Endothelial cell of umbilical vein (primary cell): ENCODE data around the gene DGLUCY. TPM values are rescaled to one million over a fixed set of nuclear protein-coding genes. Genes with fewer than 3 reads are reported as not detected.

Experiments used
- BruUV-seq: library from RNA; stranded (reverse); fragments of 400-500 nt; replicated peaks from 2 replicates; lab custom pipeline; 2021; lab: Mats Ljungman, UMichigan
- CTCF ChIA-PET: fragments of 300-600, 350-600 bp; sonication (Branson Sonifier 250); formaldehyde crosslinking; loops from one replicate; lab custom pipeline; 2021; ENCODE audit warnings: antibody characterized with exemption, inconsistent platforms; lab: Charles Lee
- POLR2A ChIA-PET: fragments of 300-600, 350-600 bp; sonication (Branson Sonifier 250); formaldehyde crosslinking; loops from one replicate; lab custom pipeline; 2021; ENCODE audit warnings: antibody characterized with exemption, inconsistent platforms; lab: Charles Lee
- DNase-seq: peaks from one replicate; pipeline ENCODE4 v3.0.0-alpha.2; 2011; ENCODE audit warnings: low read depth, low spot score
- FAIRE-seq: peaks from 2 replicates; lab custom pipeline; 2011; peaks lifted over from hg19 to GRCh38; lab: Jason Lieb, UNC
- H2AFZ ChIP-seq: 2 replicates; pipeline ENCODE4 v1.6.0; 2012; ENCODE audit warnings: low read depth, low read length, control low read depth, inconsistent platforms
- H3K27ac ChIP-seq: 2 replicates; pipeline ENCODE4 v1.5.1; 2011; ENCODE audit warnings: low read depth, mild to moderate bottlenecking, control low read depth, low read length, moderate library complexity; ENCODE audit not compliant: insufficient read depth
- H3K27me3 ChIP-seq, 2 experiments: 2 replicates each; pipeline versions ENCODE4 v1.6.0 to v1.6.1; 2011; ENCODE audit warnings: low read length in 2 of 2, mixed read lengths in 1 of 2; ENCODE audit not compliant: control insufficient read depth in 2 of 2, insufficient read depth in 2 of 2
- H3K36me3 ChIP-seq, 2 experiments: 2 replicates in 1 of 2; 3 replicates in 1 of 2; pipeline ENCODE4 v1.5.1; 2011; ENCODE audit warnings: low read length in 2 of 2, mild to moderate bottlenecking in 1 of 2, moderate library complexity in 1 of 2; ENCODE audit not compliant: control insufficient read depth in 2 of 2, insufficient read depth in 2 of 2; ENCODE audit errors: extremely low read depth in 1 of 2
- H3K4me1 ChIP-seq: 3 replicates; pipeline ENCODE4 v1.5.1; 2011; ENCODE audit warnings: mild to moderate bottlenecking, low read length; ENCODE audit not compliant: control insufficient read depth, insufficient read depth; ENCODE audit errors: extremely low read depth
- H3K4me2 ChIP-seq: 2 replicates; pipeline ENCODE4 v1.6.1; 2011; ENCODE audit warnings: low read length, control low read depth, mixed read lengths; ENCODE audit not compliant: insufficient read depth
- H3K4me3 ChIP-seq, 3 experiments: fragments of 200-600 bp in 1 of 3; sonication (generic), shearing (Covaris generic) in 1 of 3; replicated peaks in 1 of 3; 2 replicates each; pipeline ENCODE4 v1.5.1; 2011 to 2016; ENCODE audit warnings: control low read depth in 3 of 3, low read length in 3 of 3, mild to moderate bottlenecking in 2 of 3, inconsistent platforms in 1 of 3, low read depth in 1 of 3, moderate library complexity in 1 of 3; ENCODE audit not compliant: insufficient read depth in 1 of 3
- H3K79me2 ChIP-seq: 2 replicates; pipeline ENCODE4 v1.6.0; 2012; ENCODE audit warnings: low read length, inconsistent platforms; ENCODE audit not compliant: control insufficient read depth, insufficient read depth
- H3K9ac ChIP-seq: replicated peaks from 2 replicates; pipeline ENCODE3; 2011; ENCODE audit warnings: low read length, control low read depth; ENCODE audit not compliant: insufficient read depth; ENCODE audit errors: extremely low read depth
- H3K9me1 ChIP-seq: replicated peaks from 3 replicates; pipeline ENCODE4 v1.6.0; 2011; ENCODE audit warnings: mild to moderate bottlenecking, low read length; ENCODE audit not compliant: control insufficient read depth, insufficient read depth; ENCODE audit errors: extremely low read depth
- H3K9me3 ChIP-seq: replicated peaks from 2 replicates; pipeline ENCODE4 v1.5.1; 2012; ENCODE audit warnings: low read length, inconsistent platforms; ENCODE audit not compliant: control insufficient read depth, insufficient read depth
- H4K20me1 ChIP-seq: replicated peaks from 2 replicates; pipeline ENCODE3; 2011; ENCODE audit warnings: mild to moderate bottlenecking, low read length; ENCODE audit not compliant: control insufficient read depth, insufficient read depth; ENCODE audit errors: extremely low read depth
- EZH2 ChIP-seq: IDR thresholded peaks from 2 replicates; pipeline ENCODE4 v1.6.1; 2012; ENCODE audit warnings: borderline replicate concordance, low read depth, mild to moderate bottlenecking, moderate library complexity, low read length, inconsistent platforms; ENCODE audit not compliant: severe bottlenecking
- FOS ChIP-seq: IDR thresholded peaks from 2 replicates; pipeline ENCODE4 v1.6.1; 2011; ENCODE audit warnings: mild to moderate bottlenecking, low read length, moderate library complexity, borderline replicate concordance; ENCODE audit not compliant: insufficient read depth
- GATA2 ChIP-seq: IDR thresholded peaks from 2 replicates; pipeline ENCODE4 v1.7.0; 2011; ENCODE audit warnings: low read depth, mild to moderate bottlenecking, moderate library complexity, mixed read lengths, low read length; ENCODE audit not compliant: insufficient read length, insufficient read depth
- JUN ChIP-seq: IDR thresholded peaks from 2 replicates; pipeline ENCODE4 v1.6.1; 2011; ENCODE audit warnings: borderline replicate concordance, low read depth; ENCODE audit not compliant: insufficient read length, insufficient read depth
- MYC ChIP-seq: IDR thresholded peaks from one replicate; pipeline ENCODE4 v1.6.1; 2011; ENCODE audit warnings: mild to moderate bottlenecking, low read depth, low read length
- POLR2A ChIP-seq: IDR thresholded peaks from 2 replicates; pipeline ENCODE4 v1.6.1; 2012; ENCODE audit warnings: low read depth, mild to moderate bottlenecking, control low read depth, low read length
- POLR2AphosphoS5 ChIP-seq: IDR thresholded peaks from 2 replicates; pipeline ENCODE4 v1.6.1; 2012; ENCODE audit warnings: low read depth, mild to moderate bottlenecking, control low read depth, low read length, moderate library complexity; ENCODE audit not compliant: insufficient read depth
- dilution Hi-C: fragments of 300-500 bp; cut with MboI; formaldehyde crosslinking; loops from one replicate; pipeline ENCODE4 v1.15.0; 2019; ENCODE audit warnings: low sequenced_read_pairs; ENCODE audit not compliant: extremely low pct_ligation_motif_present
- intact Hi-C: fragments of 100-400 bp; cut with micrococcal nuclease; formaldehyde crosslinking; loops from one replicate; pipeline ENCODE4 v1.10.0; 2022
- polyA plus RNA-seq, 4 experiments: library from polyadenylated mRNA; depleted of rRNA in 3 of 4; stranded (reverse) in 3 of 4; unstranded in 1 of 4; fragments of >200 nt; gene quantifications; 2 replicates each; pipeline versions ENCODE4 v1.2.1 to v1.2.3, GENCODE V29; 2011 to 2012; ENCODE audit warnings: missing spikeins in 1 of 4
- total RNA-seq: library from RNA; stranded (reverse); gene quantifications from 2 replicates; pipeline ENCODE4 v1.2.3, GENCODE V29; 2021
- TF ChIP-seq, protein P1 (sequence below): IDR thresholded peaks from 2 replicates; pipeline ENCODE4 v1.6.1; 2011; ENCODE audit not compliant: insufficient read depth, insufficient read length
- TF ChIP-seq, protein P2 (sequence below), 2 donors: IDR thresholded peaks; 1 replicate in 1 of 2; 2 replicates in 1 of 2; pipeline ENCODE4 v1.5.1; 2011; ENCODE audit warnings: low read length in 2 of 2, mild to moderate bottlenecking in 2 of 2, moderate library complexity in 2 of 2, control low read depth in 1 of 2, inconsistent platforms in 1 of 2, low read depth in 1 of 2; ENCODE audit not compliant: insufficient read depth in 1 of 2; ENCODE audit errors: extremely low read depth in 1 of 2

Gene DGLUCY
- total and polyA plus RNA-seq, 2 donors (not counting 3 experiments of a cell fraction or from before 2014, with no cell fraction given), result 40.9 to 65.6 TPM

DNA sequence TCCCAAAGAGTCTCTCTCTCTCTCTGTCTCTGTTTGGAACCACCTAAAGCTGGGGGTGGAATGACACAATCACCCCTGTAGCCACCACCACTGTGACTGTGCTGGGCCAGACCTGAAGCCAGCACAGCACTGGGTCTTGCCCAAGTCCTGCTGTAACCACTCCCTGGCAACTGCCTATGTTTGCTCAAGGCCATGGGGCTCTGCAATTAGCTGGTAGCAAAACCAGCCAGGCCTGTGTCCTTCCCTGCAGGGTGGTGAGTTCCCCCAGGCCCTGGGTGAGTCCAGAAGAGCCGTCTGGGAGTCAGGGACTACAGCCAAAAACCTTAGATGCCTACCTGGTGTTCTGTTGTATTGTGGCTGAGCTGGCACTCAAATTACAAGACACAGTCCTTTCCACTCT is 50.8 kb downstream of the DGLUCY start:
- Histone ChIP-seq H3K4me3 (no peak overlapping the region), H3K27ac (no peak overlapping the region), H3K36me3 (peaks cover 6 to 46% of the 10 kb centered on the region in 2 experiments), H3K4me1 (no peaks in the 10 kb centered on the region), H3K4me2 (no peak overlapping the region), H2AFZ (no peak overlapping the region), H3K79me2 (no peaks in the 10 kb centered on the region), H3K27me3 (no peaks in the 10 kb centered on the region), H3K9me1 (no peaks in the 10 kb centered on the region), H3K9me3 (no peaks in the 10 kb centered on the region), H4K20me1 (no peaks in the 10 kb centered on the region), H3K9ac (no peak overlapping the region)
- CTCF ChIA-PET, result no interaction called here
- TF ChIP-seq JUN (no peak), FOS (no peak), EZH2 (no peak), POLR2A (no peak), POLR2AphosphoS5 (no peak)
- TF ChIP-seq, protein P1, sequence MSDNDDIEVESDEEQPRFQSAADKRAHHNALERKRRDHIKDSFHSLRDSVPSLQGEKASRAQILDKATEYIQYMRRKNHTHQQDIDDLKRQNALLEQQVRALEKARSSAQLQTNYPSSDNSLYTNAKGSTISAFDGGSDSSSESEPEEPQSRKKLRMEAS, result no peak
- no TSS peak for BruUV-seq
- POLR2A ChIA-PET, result no interaction called here
- no peak for DNase-seq
- intact Hi-C loops (no loop called here), dilution Hi-C loops (loop anchor here (10.0 kb wide), 1 partner anchor 260 kb away; no protein-coding TSS in a partner anchor)
- FAIRE-seq, result no peak

DNA sequence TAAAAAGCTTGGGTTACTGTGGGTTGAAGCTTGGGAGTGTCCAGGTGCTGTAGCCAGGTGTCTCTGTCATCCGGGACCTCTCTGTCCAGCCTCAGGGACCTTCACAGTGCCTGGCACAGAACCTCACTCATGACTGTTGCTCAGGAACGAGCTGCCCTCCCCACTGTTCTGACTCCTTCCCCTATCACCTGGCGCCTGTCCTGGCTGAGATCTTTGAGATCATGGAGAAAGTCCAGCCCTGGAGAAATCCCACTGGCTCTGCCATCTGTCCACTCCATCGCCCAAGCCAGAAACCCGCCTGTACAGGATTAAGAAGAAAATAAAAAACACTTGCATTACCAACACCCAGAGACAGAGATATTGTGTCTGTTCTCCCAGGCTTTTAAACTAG is 53.5 kb downstream of the DGLUCY start:
- no peaks in the 10 kb centered on the region for H3K4me1 ChIP-seq
- no peaks in the 10 kb centered on the region for H3K9me1 ChIP-seq
- ChIA-PET POLR2A (no interaction called here), CTCF (interaction anchor here (1.5 kb wide), 1 partner anchor 264 kb away, joined by 10 read pairs; no protein-coding TSS in a partner anchor)
- no peak overlapping the region for H3K4me2 ChIP-seq
- no peaks in the 10 kb centered on the region for H3K79me2 ChIP-seq
- H3K27me3 ChIP-seq, result no peaks in the 10 kb centered on the region
- no peaks in the 10 kb centered on the region for H3K9me3 ChIP-seq
- no peak overlapping the region for H3K4me3 ChIP-seq
- H4K20me1 ChIP-seq, result no peaks in the 10 kb centered on the region
- H3K36me3 ChIP-seq, result peaks cover 3 to 36% of the 10 kb centered on the region in 2 experiments
- DNase-seq (no peak), FAIRE-seq (no peak)
- H3K27ac ChIP-seq, result no peak overlapping the region
- no peak overlapping the region for H2AFZ ChIP-seq
- intact Hi-C loops, result no loop called here
- no peak overlapping the region for H3K9ac ChIP-seq
- BruUV-seq, result no TSS peak
- dilution Hi-C loops, result loop anchor here (10.0 kb wide), 1 partner anchor 263 kb away; no protein-coding TSS in a partner anchor
- TF ChIP-seq EZH2, result no peak
- TF ChIP-seq, protein P2, sequence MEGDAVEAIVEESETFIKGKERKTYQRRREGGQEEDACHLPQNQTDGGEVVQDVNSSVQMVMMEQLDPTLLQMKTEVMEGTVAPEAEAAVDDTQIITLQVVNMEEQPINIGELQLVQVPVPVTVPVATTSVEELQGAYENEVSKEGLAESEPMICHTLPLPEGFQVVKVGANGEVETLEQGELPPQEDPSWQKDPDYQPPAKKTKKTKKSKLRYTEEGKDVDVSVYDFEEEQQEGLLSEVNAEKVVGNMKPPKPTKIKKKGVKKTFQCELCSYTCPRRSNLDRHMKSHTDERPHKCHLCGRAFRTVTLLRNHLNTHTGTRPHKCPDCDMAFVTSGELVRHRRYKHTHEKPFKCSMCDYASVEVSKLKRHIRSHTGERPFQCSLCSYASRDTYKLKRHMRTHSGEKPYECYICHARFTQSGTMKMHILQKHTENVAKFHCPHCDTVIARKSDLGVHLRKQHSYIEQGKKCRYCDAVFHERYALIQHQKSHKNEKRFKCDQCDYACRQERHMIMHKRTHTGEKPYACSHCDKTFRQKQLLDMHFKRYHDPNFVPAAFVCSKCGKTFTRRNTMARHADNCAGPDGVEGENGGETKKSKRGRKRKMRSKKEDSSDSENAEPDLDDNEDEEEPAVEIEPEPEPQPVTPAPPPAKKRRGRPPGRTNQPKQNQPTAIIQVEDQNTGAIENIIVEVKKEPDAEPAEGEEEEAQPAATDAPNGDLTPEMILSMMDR (IDR thresholded peaks at IDR 0.05; ENCODE audit: extremely low read depth in 1 of 2, insufficient read depth in 1 of 2, low read depth in 1 of 2, low read length in 2 of 2), result no peak
- TF ChIP-seq, protein P1, result no peak
- TF ChIP-seq JUN, result no peak
- TF ChIP-seq POLR2A, result no peak
- TF ChIP-seq POLR2AphosphoS5, result no peak
- TF ChIP-seq GATA2, result no peak
- no peak for TF ChIP-seq MYC
- TF ChIP-seq FOS, result no peak
